Measurements from ENCODE around the gene CDH2.

Gene CDH2

GRCh38 chr18:28175150-28175929 lies 1.6 kb downstream of the CDH2 start:
- Histone ChIP-seq H3K79me2 (ENCODE audit: control insufficient read depth, insufficient read depth, low read length, poor library complexity) (no peaks in the 10 kb centered on the region), H4K8ac (ENCODE audit: low read depth, low read length) (no peak overlapping the region), H4K91ac (ENCODE audit: low read depth, low read length) (no peak overlapping the region), H3K14ac (ENCODE audit: low read length) (no peak overlapping the region), H2BK5ac (ENCODE audit: low read depth, low read length, poor library complexity) (no peak overlapping the region), H3K4me2 (ENCODE audit: low read length) (peak overlapping the region; percentile 100), H2BK120ac (ENCODE audit: insufficient read depth, low read length, poor library complexity) (no peak overlapping the region), H3K9ac (ENCODE audit: low read length) (peak overlapping the region; percentile 79), H3K23ac (ENCODE audit: low read length) (peak overlapping the region; percentile 27), H3K18ac (ENCODE audit: low read length) (no peak overlapping the region), H3K79me1 (ENCODE audit: low read length) (no peaks in the 10 kb centered on the region), H3K27me3 (ENCODE audit: insufficient read depth, low read length) (peaks cover 22% of the 10 kb centered on the region), H2BK12ac (ENCODE audit: low read length) (no peak overlapping the region), H3K9me3 (ENCODE audit: insufficient read depth, low read depth, low read length) (peaks cover 3% of the 10 kb centered on the region), H3K4me3 (ENCODE audit: low read depth, low read length) (peak overlapping the region; percentile 79), H2AK5ac (ENCODE audit: low read length) (no peak overlapping the region), H3K27ac (ENCODE audit: low read depth, low read length) (no peak overlapping the region), H3K4me1 (ENCODE audit: control insufficient read depth in 1 of 2, insufficient read depth in 2 of 2, low read length in 2 of 2) (peaks cover 5 to 18% of the 10 kb centered on the region in 2 experiments), H2AFZ (ENCODE audit: insufficient read depth, low read length, poor library complexity) (no peak overlapping the region), H4K12ac (ENCODE audit: low read depth, low read length) (no peak overlapping the region), H3K4ac (ENCODE audit: low read depth, low read length) (no peak overlapping the region), H3K36me3 (ENCODE audit: control insufficient read depth in 1 of 2, insufficient read depth in 2 of 2, low read length in 2 of 2) (no peaks in the 10 kb centered on the region)
- DNase-seq: no peak
- no CpG with 5 or more reads among the region's 53 CpGs for WGBS (ENCODE audit: extremely low coverage, insufficient coverage, insufficient read length)

GRCh38 chr18:28174181-28174905 lies 2.6 kb downstream of the CDH2 start:
- no peak overlapping the region for H3K27ac ChIP-seq (ENCODE audit: low read depth, low read length)
- H3K18ac ChIP-seq (ENCODE audit: low read length): no peak overlapping the region
- H3K9me3 ChIP-seq (ENCODE audit: insufficient read depth, low read depth, low read length): peaks cover 3% of the 10 kb centered on the region
- no peak overlapping the region for H3K4ac ChIP-seq (ENCODE audit: low read depth, low read length)
- H2BK5ac ChIP-seq (ENCODE audit: low read depth, low read length, poor library complexity): no peak overlapping the region
- no peaks in the 10 kb centered on the region for H3K36me3 ChIP-seq (ENCODE audit: control insufficient read depth in 1 of 2, insufficient read depth in 2 of 2, low read length in 2 of 2)
- H3K4me1 ChIP-seq (ENCODE audit: control insufficient read depth in 1 of 2, insufficient read depth in 2 of 2, low read length in 2 of 2): peaks cover 5 to 18% of the 10 kb centered on the region in 2 experiments
- H3K27me3 ChIP-seq (ENCODE audit: insufficient read depth, low read length): peaks cover 22% of the 10 kb centered on the region
- no CpG with 5 or more reads among the region's 8 CpGs for WGBS (ENCODE audit: extremely low coverage, insufficient coverage, insufficient read length)
- no peak overlapping the region for H3K23ac ChIP-seq (ENCODE audit: low read length)
- no peak overlapping the region for H3K9ac ChIP-seq (ENCODE audit: low read length)
- no peak overlapping the region for H4K12ac ChIP-seq (ENCODE audit: low read depth, low read length)
- H3K4me3 ChIP-seq (ENCODE audit: low read depth, low read length): no peak overlapping the region
- no peak overlapping the region for H2BK120ac ChIP-seq (ENCODE audit: insufficient read depth, low read length, poor library complexity)
- DNase-seq: no peak
- H3K79me1 ChIP-seq (ENCODE audit: low read length): no peaks in the 10 kb centered on the region
- no peak overlapping the region for H4K91ac ChIP-seq (ENCODE audit: low read depth, low read length)
- H2AFZ ChIP-seq (ENCODE audit: insufficient read depth, low read length, poor library complexity): no peak overlapping the region
- no peak overlapping the region for H3K14ac ChIP-seq (ENCODE audit: low read length)
- no peak overlapping the region for H3K4me2 ChIP-seq (ENCODE audit: low read length)
- H2AK5ac ChIP-seq (ENCODE audit: low read length): no peak overlapping the region
- no peak overlapping the region for H2BK12ac ChIP-seq (ENCODE audit: low read length)
- no peak overlapping the region for H4K8ac ChIP-seq (ENCODE audit: low read depth, low read length)
- H3K79me2 ChIP-seq (ENCODE audit: control insufficient read depth, insufficient read depth, low read length, poor library complexity): no peaks in the 10 kb centered on the region

DNA sequence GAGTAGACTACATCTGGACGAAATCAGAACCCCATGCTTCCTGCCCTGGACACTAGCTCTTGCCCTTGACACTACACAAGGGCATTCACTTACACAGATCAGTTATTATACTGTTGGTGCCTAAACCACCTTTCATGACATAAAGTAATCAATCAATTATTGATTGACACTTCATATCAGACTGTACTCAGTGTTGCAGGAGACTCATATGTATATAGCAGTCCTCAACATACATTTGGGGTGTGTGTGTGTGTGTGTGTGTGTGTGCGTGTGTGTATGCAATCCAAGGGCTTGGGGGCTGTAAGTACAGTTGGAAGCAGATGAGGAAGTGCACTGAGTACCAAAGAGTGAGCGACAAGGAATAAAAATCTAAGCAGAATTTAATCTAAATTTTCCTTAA lies 5.1 kb downstream of the CDH2 start:
- H3K23ac ChIP-seq (ENCODE audit: low read length): no peak overlapping the region
- H3K4ac ChIP-seq (ENCODE audit: low read depth, low read length): no peak overlapping the region
- no CpG with 5 or more reads among the region's 3 CpGs for WGBS (ENCODE audit: extremely low coverage, insufficient coverage, insufficient read length)
- H3K18ac ChIP-seq (ENCODE audit: low read length): no peak overlapping the region
- H2AFZ ChIP-seq (ENCODE audit: insufficient read depth, low read length, poor library complexity): no peak overlapping the region
- no peak overlapping the region for H2BK120ac ChIP-seq (ENCODE audit: insufficient read depth, low read length, poor library complexity)
- no peak overlapping the region for H3K14ac ChIP-seq (ENCODE audit: low read length)
- no peaks in the 10 kb centered on the region for H3K79me2 ChIP-seq (ENCODE audit: control insufficient read depth, insufficient read depth, low read length, poor library complexity)
- H3K4me2 ChIP-seq (ENCODE audit: low read length): no peak overlapping the region
- H2AK5ac ChIP-seq (ENCODE audit: low read length): no peak overlapping the region
- no peak overlapping the region for H2BK5ac ChIP-seq (ENCODE audit: low read depth, low read length, poor library complexity)
- peaks cover 5 to 10% of the 10 kb centered on the region in 2 experiments for H3K4me1 ChIP-seq (ENCODE audit: control insufficient read depth in 1 of 2, insufficient read depth in 2 of 2, low read length in 2 of 2)
- no peak overlapping the region for H3K4me3 ChIP-seq (ENCODE audit: low read depth, low read length)
- H3K9me3 ChIP-seq (ENCODE audit: insufficient read depth, low read depth, low read length): peaks cover 3% of the 10 kb centered on the region
- no peak overlapping the region for H3K27ac ChIP-seq (ENCODE audit: low read depth, low read length)
- no peak overlapping the region for H3K9ac ChIP-seq (ENCODE audit: low read length)
- H4K8ac ChIP-seq (ENCODE audit: low read depth, low read length): no peak overlapping the region
- no peak overlapping the region for H2BK12ac ChIP-seq (ENCODE audit: low read length)
- no peaks in the 10 kb centered on the region for H3K79me1 ChIP-seq (ENCODE audit: low read length)
- no peak overlapping the region for H4K91ac ChIP-seq (ENCODE audit: low read depth, low read length)
- no peaks in the 10 kb centered on the region for H3K36me3 ChIP-seq (ENCODE audit: control insufficient read depth in 1 of 2, insufficient read depth in 2 of 2, low read length in 2 of 2)
- H4K12ac ChIP-seq (ENCODE audit: low read depth, low read length): no peak overlapping the region
- H3K27me3 ChIP-seq (ENCODE audit: insufficient read depth, low read length): peaks cover 16% of the 10 kb centered on the region
- DNase-seq: no peak

DNA sequence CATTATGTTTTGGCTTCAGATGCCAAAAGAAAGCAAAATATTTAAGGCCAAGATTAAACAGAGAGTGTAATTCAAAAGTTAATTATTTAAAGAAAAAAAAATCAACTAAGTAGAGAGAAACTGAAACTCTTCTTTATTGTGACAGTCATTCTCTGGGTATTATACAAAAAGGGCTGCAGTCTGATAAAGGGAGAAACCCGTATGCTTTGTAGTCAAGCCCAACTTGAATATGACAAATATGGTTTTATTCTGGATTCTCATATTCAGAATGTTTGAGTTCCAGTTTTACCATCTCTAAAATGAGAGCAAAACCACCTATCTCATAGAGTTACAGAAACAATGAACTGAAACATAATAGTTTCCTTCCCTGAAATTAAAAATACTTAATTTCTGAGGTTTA lies 8.2 kb downstream of the CDH2 start:
- H3K23ac ChIP-seq (ENCODE audit: low read length): no peak overlapping the region
- H3K9ac ChIP-seq (ENCODE audit: low read length): no peak overlapping the region
- H3K9me3 ChIP-seq (ENCODE audit: insufficient read depth, low read depth, low read length): no peaks in the 10 kb centered on the region
- no peak overlapping the region for H4K12ac ChIP-seq (ENCODE audit: low read depth, low read length)
- H3K36me3 ChIP-seq (ENCODE audit: control insufficient read depth in 1 of 2, insufficient read depth in 2 of 2, low read length in 2 of 2): no peaks in the 10 kb centered on the region
- no peak overlapping the region for H4K8ac ChIP-seq (ENCODE audit: low read depth, low read length)
- no peak overlapping the region for H3K4me2 ChIP-seq (ENCODE audit: low read length)
- no CpG with 5 or more reads among the region's 1 CpG for WGBS (ENCODE audit: extremely low coverage, insufficient coverage, insufficient read length)
- no peak overlapping the region for H2BK120ac ChIP-seq (ENCODE audit: insufficient read depth, low read length, poor library complexity)
- no peaks in the 10 kb centered on the region for H3K4me1 ChIP-seq (ENCODE audit: control insufficient read depth in 1 of 2, insufficient read depth in 2 of 2, low read length in 2 of 2)
- H3K4me3 ChIP-seq (ENCODE audit: low read depth, low read length): no peak overlapping the region
- H4K91ac ChIP-seq (ENCODE audit: low read depth, low read length): no peak overlapping the region
- DNase-seq: no peak
- H2BK5ac ChIP-seq (ENCODE audit: low read depth, low read length, poor library complexity): no peak overlapping the region
- no peak overlapping the region for H3K4ac ChIP-seq (ENCODE audit: low read depth, low read length)
- H3K18ac ChIP-seq (ENCODE audit: low read length): no peak overlapping the region
- H3K79me1 ChIP-seq (ENCODE audit: low read length): no peaks in the 10 kb centered on the region
- no peaks in the 10 kb centered on the region for H3K27me3 ChIP-seq (ENCODE audit: insufficient read depth, low read length)
- H2AFZ ChIP-seq (ENCODE audit: insufficient read depth, low read length, poor library complexity): no peak overlapping the region
- no peak overlapping the region for H3K14ac ChIP-seq (ENCODE audit: low read length)
- no peaks in the 10 kb centered on the region for H3K79me2 ChIP-seq (ENCODE audit: control insufficient read depth, insufficient read depth, low read length, poor library complexity)
- H2BK12ac ChIP-seq (ENCODE audit: low read length): no peak overlapping the region
- H2AK5ac ChIP-seq (ENCODE audit: low read length): no peak overlapping the region
- H3K27ac ChIP-seq (ENCODE audit: low read depth, low read length): no peak overlapping the region

Data from trophoblast cell (in vitro differentiated cells and primary cell).